ENCODE data around the gene GKN1.

GKN1 gene

GRCh38 chr2:69010437-69011194, 36.2 kb downstream of the GKN1 start:
- peak; percentile 27 for DNase-seq

GRCh38 chr2:69011611-69012157, 37.2 kb downstream of the GKN1 start:
- DNase-seq, result no peak

GRCh38 chr2:69012310-69013141, 38.1 kb downstream of the GKN1 start:
- DNase-seq, result no peak

- peak; percentile 81 for DNase-seq
These were observed 38.9 kb downstream of the GKN1 start, which contains the start of gene ANTXR1 for GRCh38 chr2:69013142-69013839. Gene ANTXR1, plus strand, starts transcription at chr2:69013179. Its CDS starts 321 bp downstream, at chr2:69013500.

- DNase-seq, result peak; percentile 45
These were observed 39.7 kb downstream of the GKN1 start for GRCh38 chr2:69013840-69014821.

GRCh38 chr2:69017080-69017479, 42.6 kb downstream of the GKN1 start:
- DNase-seq, result peak; percentile 73

- DNase-seq, result peak; percentile 48
These were observed 43.4 kb downstream of the GKN1 start for GRCh38 chr2:69017835-69018234.

- peak; percentile 70 for DNase-seq
These were observed 44.3 kb downstream of the GKN1 start for GRCh38 chr2:69018678-69019095.

GRCh38 chr2:69020496-69021426, 46.3 kb downstream of the GKN1 start:
- DNase-seq, result no peak

- no peak for DNase-seq
These were observed 47.3 kb downstream of the GKN1 start for GRCh38 chr2:69021727-69022126.

GRCh38 chr2:69022548-69022947, 48.1 kb downstream of the GKN1 start:
- DNase-seq, result no peak

GRCh38 chr2:69023236-69023635, 48.8 kb downstream of the GKN1 start:
- DNase-seq, result no peak

GRCh38 chr2:69026026-69026425, 51.6 kb downstream of the GKN1 start:
- DNase-seq, result peak; percentile 24

GRCh38 chr2:69026691-69027459, 52.4 kb downstream of the GKN1 start:
- DNase-seq, result no peak
